H1 (cell line): ENCODE results near the gene IL20RB.

Experiments used
- ASH2L ChIP-seq: fragments of 200-600, 300-600 bp; sonication (generic); IDR thresholded peaks from one replicate; pipeline ENCODE4 v1.7.1; 2017; ENCODE audit warnings: low read length
- EP300 ChIP-seq, 2 experiments: IDR thresholded peaks; 1 replicate in 1 of 2; 2 replicates in 1 of 2; pipeline ENCODE4 v1.6.1; 2011 to 2012; ENCODE audit warnings: low read depth in 2 of 2, low read length in 2 of 2, mild to moderate bottlenecking in 2 of 2, borderline replicate concordance in 1 of 2, inconsistent platforms in 1 of 2, moderate library complexity in 1 of 2
- GABPA ChIP-seq: IDR thresholded peaks from 2 replicates; pipeline ENCODE4 v1.6.1; 2011; ENCODE audit warnings: mild to moderate bottlenecking, low read length, moderate library complexity, borderline replicate concordance; ENCODE audit not compliant: insufficient read depth
- POLR2A ChIP-seq, 2 experiments: IDR thresholded peaks; 1 replicate in 1 of 2; 2 replicates in 1 of 2; pipeline ENCODE4 v1.6.1; 2011; ENCODE audit warnings: low read depth in 2 of 2, low read length in 2 of 2, mild to moderate bottlenecking in 2 of 2; ENCODE audit errors: control extremely low read depth in 1 of 2
- SIRT6 ChIP-seq: IDR thresholded peaks from one replicate; pipeline ENCODE4 v1.7.1; 2012; ENCODE audit warnings: low read length, inconsistent platforms
- SP1 ChIP-seq: IDR thresholded peaks from 2 replicates; pipeline ENCODE4 v1.6.1; 2011; ENCODE audit warnings: low read depth, low read length
- YY1 ChIP-seq: IDR thresholded peaks from 2 replicates; pipeline ENCODE4 v1.6.1; 2011; ENCODE audit warnings: low read depth, mild to moderate bottlenecking, low read length
- TF ChIP-seq, protein P1 (sequence below), 3 experiments: IDR thresholded peaks; 1 replicate in 2 of 3; 2 replicates in 1 of 3; pipeline versions ENCODE4 v1.5.1 to v1.6.1; 2011; ENCODE audit warnings: low read length in 3 of 3, mild to moderate bottlenecking in 3 of 3, inconsistent platforms in 2 of 3, low read depth in 1 of 3, moderate library complexity in 1 of 3; ENCODE audit not compliant: insufficient read depth in 1 of 3; ENCODE audit errors: control extremely low read depth in 1 of 3

DNA sequence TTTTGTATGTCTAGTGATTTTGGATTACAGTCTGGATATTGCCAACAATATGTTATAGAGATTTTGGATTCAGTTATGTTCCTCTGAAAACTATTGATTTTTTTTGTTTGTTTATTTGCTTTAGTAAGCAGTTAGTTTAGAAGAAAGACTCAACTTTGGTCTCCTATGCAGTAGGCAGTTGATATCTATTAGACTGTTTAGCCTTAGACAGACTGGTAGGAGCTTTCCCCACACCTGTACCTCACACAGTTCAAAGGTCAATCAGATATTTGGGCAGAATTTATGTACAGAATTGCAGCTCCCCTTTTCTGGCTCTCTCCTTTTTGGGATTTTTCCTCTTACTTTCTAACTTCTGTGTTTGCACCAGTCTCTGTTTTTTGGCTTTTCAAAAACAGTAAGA is 42.3 kb downstream of the IL20RB start:
- TF ChIP-seq SP1 (no peak), EP300 (IDR thresholded peaks at IDR 0.05; ENCODE audit: borderline replicate concordance in 1 of 2, low read depth in 2 of 2, low read length in 2 of 2) (no peak), POLR2A (IDR thresholded peaks at IDR 0.05; ENCODE audit: control extremely low read depth in 1 of 2, low read depth in 2 of 2, low read length in 2 of 2) (no peak), ASH2L (no peak), GABPA (no peak), YY1 (no peak), SIRT6 (no peak)
- TF ChIP-seq, protein P1, sequence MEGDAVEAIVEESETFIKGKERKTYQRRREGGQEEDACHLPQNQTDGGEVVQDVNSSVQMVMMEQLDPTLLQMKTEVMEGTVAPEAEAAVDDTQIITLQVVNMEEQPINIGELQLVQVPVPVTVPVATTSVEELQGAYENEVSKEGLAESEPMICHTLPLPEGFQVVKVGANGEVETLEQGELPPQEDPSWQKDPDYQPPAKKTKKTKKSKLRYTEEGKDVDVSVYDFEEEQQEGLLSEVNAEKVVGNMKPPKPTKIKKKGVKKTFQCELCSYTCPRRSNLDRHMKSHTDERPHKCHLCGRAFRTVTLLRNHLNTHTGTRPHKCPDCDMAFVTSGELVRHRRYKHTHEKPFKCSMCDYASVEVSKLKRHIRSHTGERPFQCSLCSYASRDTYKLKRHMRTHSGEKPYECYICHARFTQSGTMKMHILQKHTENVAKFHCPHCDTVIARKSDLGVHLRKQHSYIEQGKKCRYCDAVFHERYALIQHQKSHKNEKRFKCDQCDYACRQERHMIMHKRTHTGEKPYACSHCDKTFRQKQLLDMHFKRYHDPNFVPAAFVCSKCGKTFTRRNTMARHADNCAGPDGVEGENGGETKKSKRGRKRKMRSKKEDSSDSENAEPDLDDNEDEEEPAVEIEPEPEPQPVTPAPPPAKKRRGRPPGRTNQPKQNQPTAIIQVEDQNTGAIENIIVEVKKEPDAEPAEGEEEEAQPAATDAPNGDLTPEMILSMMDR (IDR thresholded peaks at IDR 0.05; ENCODE audit: control extremely low read depth in 1 of 3, insufficient read depth in 1 of 3, low read depth in 1 of 3, low read length in 3 of 3): no peak
